HEK293 (cell line): ENCODE results near the gene LIPE.

Experiments
- ATF2 ChIP-seq: fragments of 450-650 bp; formaldehyde crosslinking; IDR thresholded peaks from 2 replicates; pipeline ENCODE4 v1.5.1; 2016; ENCODE audit warnings: missing biosample characterization, missing genetic modification characterization, low read depth
- KLF9 ChIP-seq: fragments of 450-650 bp; formaldehyde crosslinking; IDR thresholded peaks from 2 replicates; pipeline ENCODE4 v1.5.1; 2016; ENCODE audit warnings: missing biosample characterization, missing genetic modification characterization, low read depth
- MZF1 ChIP-seq: fragments of 450-650 bp; formaldehyde crosslinking; IDR thresholded peaks from 2 replicates; pipeline ENCODE4 v1.5.1; 2017; ENCODE audit warnings: missing biosample characterization, missing genetic modification characterization, borderline replicate concordance
- SP3 ChIP-seq: fragments of 450-650 bp; formaldehyde crosslinking; IDR thresholded peaks from 2 replicates; pipeline ENCODE4 v1.5.1; 2016; ENCODE audit warnings: missing biosample characterization, missing genetic modification characterization
- ZBTB17 ChIP-seq: fragments of 450-650 bp; formaldehyde crosslinking; IDR thresholded peaks from 2 replicates; pipeline ENCODE4 v1.5.1; 2016; ENCODE audit warnings: missing biosample characterization, missing genetic modification characterization
- ZBTB49 ChIP-seq: fragments of 450-650 bp; formaldehyde crosslinking; IDR thresholded peaks from 2 replicates; pipeline ENCODE4 v1.5.1; 2016; ENCODE audit warnings: missing biosample characterization, missing genetic modification characterization, low read depth
- ZBTB6 ChIP-seq: fragments of 450-650 bp; formaldehyde crosslinking; IDR thresholded peaks from 2 replicates; pipeline ENCODE4 v1.5.1; 2017; ENCODE audit warnings: missing biosample characterization, missing genetic modification characterization
- ZBTB7A ChIP-seq: fragments of 450-650 bp; formaldehyde crosslinking; IDR thresholded peaks from 2 replicates; pipeline ENCODE4 v1.5.1; 2016; ENCODE audit warnings: low read depth, missing biosample characterization, missing genetic modification characterization
- ZNF132 ChIP-seq: fragments of 450-650 bp; formaldehyde crosslinking; IDR thresholded peaks from 2 replicates; pipeline ENCODE4 v1.5.1; 2017; ENCODE audit warnings: missing biosample characterization, missing genetic modification characterization, borderline replicate concordance
- ZNF169 ChIP-seq: fragments of 450-650 bp; formaldehyde crosslinking; IDR thresholded peaks from 2 replicates; pipeline ENCODE4 v1.5.1; 2016; ENCODE audit warnings: missing biosample characterization, missing genetic modification characterization
- ZNF175 ChIP-seq: fragments of 450-650 bp; formaldehyde crosslinking; IDR thresholded peaks from 2 replicates; pipeline ENCODE4 v1.5.1; 2016; ENCODE audit warnings: missing biosample characterization, missing genetic modification characterization
- ZNF221 ChIP-seq: fragments of 450-650 bp; formaldehyde crosslinking; IDR thresholded peaks from 2 replicates; pipeline ENCODE4 v1.5.1; 2017; ENCODE audit warnings: missing biosample characterization, missing genetic modification characterization, borderline replicate concordance
- ZNF274 ChIP-seq, 2 experiments: fragments of 200-500 bp in 1 of 2; fragments of 450-650 bp in 1 of 2; sonication (Bioruptor generic) in 1 of 2; formaldehyde crosslinking in 1 of 2; IDR thresholded peaks; 2 replicates each; pipeline versions ENCODE4 v1.5.1 to v1.6.1; 2014 to 2016; ENCODE audit warnings: borderline replicate concordance in 1 of 2, inconsistent platforms in 1 of 2, low read length in 1 of 2, missing biosample characterization in 1 of 2, missing genetic modification characterization in 1 of 2
- ZNF292 ChIP-seq: fragments of 450-650 bp; formaldehyde crosslinking; IDR thresholded peaks from 2 replicates; pipeline ENCODE4 v1.5.1; 2016; ENCODE audit warnings: low read depth, missing biosample characterization, missing genetic modification characterization, borderline replicate concordance
- ZNF335 ChIP-seq: fragments of 450-650 bp; formaldehyde crosslinking; conservative IDR thresholded peaks from 2 replicates; pipeline ENCODE4 v1.5.1; 2016; ENCODE audit warnings: missing biosample characterization, missing genetic modification characterization
- ZNF341 ChIP-seq: fragments of 450-650 bp; formaldehyde crosslinking; IDR thresholded peaks from 2 replicates; pipeline ENCODE4; 2016; ENCODE audit warnings: low read depth, missing biosample characterization, missing genetic modification characterization
- ZNF354C ChIP-seq: fragments of 450-650 bp; formaldehyde crosslinking; IDR thresholded peaks from 2 replicates; pipeline ENCODE4 v1.5.1; 2016; ENCODE audit warnings: missing biosample characterization, missing genetic modification characterization, low read depth, borderline replicate concordance
- ZNF366 ChIP-seq: fragments of 450-650 bp; formaldehyde crosslinking; conservative IDR thresholded peaks from 2 replicates; pipeline ENCODE4 v1.5.1; 2016; ENCODE audit warnings: missing biosample characterization, missing genetic modification characterization
- ZNF423 ChIP-seq: fragments of 450-650 bp; formaldehyde crosslinking; IDR thresholded peaks from 2 replicates; pipeline ENCODE4 v1.5.1; 2016; ENCODE audit warnings: missing biosample characterization, missing genetic modification characterization
- ZNF433 ChIP-seq: fragments of 450-650 bp; formaldehyde crosslinking; IDR thresholded peaks from 2 replicates; pipeline ENCODE4 v1.5.1; 2016; ENCODE audit warnings: missing biosample characterization, missing genetic modification characterization, low read depth
- ZNF449 ChIP-seq: fragments of 450-650 bp; formaldehyde crosslinking; IDR thresholded peaks from 2 replicates; pipeline ENCODE4 v1.5.1; 2017; ENCODE audit warnings: missing biosample characterization, mild to moderate bottlenecking, missing genetic modification characterization, moderate library complexity
- ZNF530 ChIP-seq: fragments of 450-650 bp; formaldehyde crosslinking; IDR thresholded peaks from 2 replicates; pipeline ENCODE4 v1.5.1; 2016; ENCODE audit warnings: low read depth, missing biosample characterization, missing genetic modification characterization
- ZNF544 ChIP-seq: fragments of 450-650 bp; formaldehyde crosslinking; IDR thresholded peaks from 2 replicates; pipeline ENCODE4 v1.5.0; 2017; ENCODE audit warnings: missing biosample characterization, missing genetic modification characterization
- ZNF580 ChIP-seq: fragments of 450-650 bp; formaldehyde crosslinking; IDR thresholded peaks from 2 replicates; pipeline ENCODE4 v1.5.1; 2016; ENCODE audit warnings: missing biosample characterization, missing genetic modification characterization
- ZNF585B ChIP-seq: fragments of 450-650 bp; formaldehyde crosslinking; IDR thresholded peaks from 2 replicates; pipeline ENCODE4 v1.5.1; 2016; ENCODE audit warnings: missing biosample characterization, missing genetic modification characterization
- ZNF654 ChIP-seq: fragments of 450-650 bp; formaldehyde crosslinking; IDR thresholded peaks from 2 replicates; pipeline ENCODE4 v1.5.1; 2016; ENCODE audit warnings: low read depth, missing biosample characterization, missing genetic modification characterization
- ZNF660 ChIP-seq: fragments of 450-650 bp; IDR thresholded peaks from 2 replicates; pipeline ENCODE4 v1.5.1; 2018; ENCODE audit warnings: missing biosample characterization, mild to moderate bottlenecking, missing genetic modification characterization
- ZNF677 ChIP-seq: fragments of 450-650 bp; IDR thresholded peaks from 2 replicates; pipeline ENCODE4 v1.5.0; 2018; ENCODE audit warnings: missing biosample characterization, mild to moderate bottlenecking, missing genetic modification characterization, moderate library complexity
- ZNF701 ChIP-seq: fragments of 450-650 bp; formaldehyde crosslinking; IDR thresholded peaks from 2 replicates; pipeline ENCODE4 v1.5.1; 2016; ENCODE audit warnings: missing biosample characterization, missing genetic modification characterization
- ZNF747 ChIP-seq: fragments of 450-650 bp; formaldehyde crosslinking; IDR thresholded peaks from 2 replicates; pipeline ENCODE4 v1.5.1; 2016; ENCODE audit warnings: missing biosample characterization, missing genetic modification characterization
- ZNF76 ChIP-seq: fragments of 450-650 bp; formaldehyde crosslinking; IDR thresholded peaks from 2 replicates; pipeline ENCODE4; 2016; ENCODE audit warnings: low read depth, missing biosample characterization, missing genetic modification characterization, borderline replicate concordance
- ZNF777 ChIP-seq: fragments of 450-650 bp; formaldehyde crosslinking; IDR thresholded peaks from 2 replicates; pipeline ENCODE4 v1.5.1; 2017; ENCODE audit warnings: missing biosample characterization, missing genetic modification characterization, borderline replicate concordance
- ZNF843 ChIP-seq: fragments of 450-650 bp; formaldehyde crosslinking; IDR thresholded peaks from 2 replicates; pipeline ENCODE4 v1.5.1; 2016; ENCODE audit warnings: missing biosample characterization, missing genetic modification characterization

The LIPE gene

GRCh38 chr19:42401365-42402303 lies 25.6 kb downstream of the LIPE start (continued):
- TF ChIP-seq ZNF274 (IDR thresholded peaks at IDR 0.05; ENCODE audit: low read length) (no peak), ZNF274 (tag by site-specific recombination; IDR thresholded peaks at IDR 0.05; ENCODE audit: borderline replicate concordance) (no peak), KLF9 (tag by site-specific recombination) (peak; percentile 20; the same call in 1 of the 2 replicates), ZNF366 (0 out of 2 replicates have a peak, but pooled peaks have one; percentile 27), ZNF747 (tag by site-specific recombination) (no peak), ZBTB17 (tag by site-specific recombination) (peak; percentile 76), ZBTB7A (tag by site-specific recombination) (no peak), ZBTB6 (tag by site-specific recombination) (no peak), ZNF654 (no peak; the same call in 1 of the 2 replicates), ZNF132 (tag by site-specific recombination) (no peak), ZNF530 (tag by site-specific recombination) (no peak), ZNF580 (no peak), ZNF585B (tag by site-specific recombination) (no peak), ZNF169 (tag by site-specific recombination) (no peak), ZBTB49 (tag by site-specific recombination) (no peak), ZNF76 (tag by site-specific recombination) (peak; percentile 46; the same call in 1 of the 2 replicates), ZNF449 (tag by site-specific recombination) (no peak), ZNF221 (tag by site-specific recombination) (no peak), ZNF423 (tag by site-specific recombination) (no peak), ZNF335 (tag by site-specific recombination) (0 out of 2 replicates have a peak, but pooled peaks have one; percentile 39), ZNF354C (no peak), MZF1 (tag by site-specific recombination) (no peak), ZNF433 (tag by site-specific recombination) (no peak), SP3 (no peak), ATF2 (tag by site-specific recombination) (no peak), ZNF341 (tag by site-specific recombination) (peak; percentile 82), ZNF701 (tag by site-specific recombination) (no peak), ZNF292 (tag by site-specific recombination) (no peak), ZNF175 (tag by site-specific recombination) (no peak), ZNF777 (tag by site-specific recombination) (no peak), ZNF843 (tag by site-specific recombination) (no peak), ZNF544 (tag by site-specific recombination) (no peak), ZNF660 (tag by site-specific recombination) (no peak), ZNF677 (tag by site-specific recombination) (no peak)
